Measurements from ENCODE around the gene ZNF445.
"Not testable (repeated sequence)": the region's sequence is repeated elsewhere in the genome, so short reads cannot be mapped to it uniquely, and the experiment has no call there.

Gene ZNF445

DNA sequence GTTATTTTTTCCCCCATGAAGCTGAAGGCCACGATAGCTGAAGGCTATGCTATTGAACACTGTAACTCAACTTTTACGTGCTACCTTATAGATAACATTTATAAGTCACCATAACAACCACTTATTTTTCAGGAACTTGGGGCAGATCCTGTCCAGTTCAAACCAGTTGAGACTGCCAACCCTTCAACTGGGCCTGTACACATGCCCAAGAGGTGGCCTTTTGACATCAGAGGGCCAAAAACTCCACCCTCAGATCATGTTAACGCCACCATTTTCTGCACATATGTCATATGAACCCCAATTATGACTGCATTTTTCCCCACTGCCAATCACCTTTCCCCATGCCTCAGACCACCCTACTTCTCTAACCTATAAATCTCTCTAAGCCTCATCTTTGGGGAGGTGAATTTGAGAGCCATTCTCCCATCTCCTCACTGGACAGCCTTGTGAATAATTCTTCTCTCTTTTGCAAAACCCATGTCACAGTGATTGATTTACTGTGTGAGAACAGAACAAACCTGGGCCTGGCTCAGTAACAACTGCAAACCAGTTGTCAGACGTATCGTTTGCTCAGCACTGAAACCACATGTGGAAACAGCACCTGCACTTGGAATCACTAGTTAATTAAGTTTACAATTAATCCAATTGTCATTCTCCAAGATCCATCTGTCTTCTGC, 42.5 kb downstream of the ZNF445 start:
- no peak for DNase-seq (ENCODE audit: low read depth)

DNA sequence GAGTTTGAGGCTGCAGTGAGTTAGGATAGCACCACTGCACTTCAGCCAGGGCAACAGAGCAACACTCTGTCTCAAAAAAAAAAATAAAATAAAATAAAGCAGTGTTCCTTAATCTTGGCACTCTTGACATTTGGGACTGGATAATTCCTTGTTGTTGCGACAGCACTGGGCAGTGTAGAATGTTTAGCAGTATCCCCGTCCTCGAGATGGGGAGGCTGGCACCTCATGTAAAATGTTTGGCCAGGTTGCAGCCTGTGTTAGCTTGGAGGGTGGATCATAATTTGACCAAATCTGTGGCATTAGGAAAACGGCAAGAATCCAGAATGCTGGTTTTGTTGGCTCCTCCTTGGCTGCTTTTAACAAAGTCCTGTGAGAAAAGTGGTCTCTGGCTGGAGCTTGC, 47.0 kb downstream of the ZNF445 start:
- DNase-seq (ENCODE audit: low read depth): no peak

- DNase-seq (ENCODE audit: low read depth): no peak
Measured at GRCh38 chr3:44429459-44429858, 48.0 kb downstream of the ZNF445 start.

- no peak for DNase-seq (ENCODE audit: low read depth)
Measured at GRCh38 chr3:44428910-44429309, 48.6 kb downstream of the ZNF445 start.

DNA sequence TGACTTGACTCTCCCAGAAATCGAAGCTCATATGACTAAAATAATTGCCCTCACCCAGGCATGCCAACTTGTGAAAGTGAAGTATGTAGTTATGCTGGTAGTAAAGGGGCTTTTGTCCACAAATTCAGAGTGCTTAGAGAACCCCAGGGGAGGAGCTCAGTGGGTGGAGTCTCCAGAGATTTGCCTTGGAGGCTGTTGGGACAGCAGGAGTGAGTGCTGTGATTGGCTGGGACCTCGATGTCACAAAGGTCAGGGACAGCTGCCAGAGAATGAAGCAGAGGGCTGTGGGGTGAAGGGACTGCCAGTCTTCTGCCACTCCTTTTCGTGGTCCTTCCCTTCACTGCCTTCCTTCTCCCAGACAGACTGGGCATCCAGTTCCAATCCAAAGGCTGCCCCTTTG, 49.8 kb downstream of the ZNF445 start:
- DNase-seq (ENCODE audit: low read depth): no peak

DNA sequence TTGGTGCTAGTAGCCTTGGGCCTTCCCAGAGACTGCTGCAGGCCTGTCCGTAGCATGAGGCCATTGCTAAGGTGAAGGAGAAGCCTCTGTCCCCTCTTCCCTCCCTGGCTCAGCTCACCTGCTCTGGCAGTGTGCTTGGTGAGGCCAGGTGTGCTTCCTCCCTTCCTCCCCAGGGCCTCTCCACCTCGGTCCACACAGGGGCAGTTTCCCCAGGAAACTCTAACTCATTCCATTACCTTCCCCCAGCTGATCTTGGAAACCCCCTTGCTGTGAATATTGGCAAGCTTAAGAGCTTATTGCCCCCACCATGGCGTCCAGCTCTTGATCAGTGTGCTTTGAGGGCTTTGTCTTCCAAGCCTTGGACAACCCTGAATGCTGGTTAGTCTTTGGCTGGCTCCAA, 52.7 kb downstream of the ZNF445 start:
- no peak for DNase-seq (ENCODE audit: low read depth)

DNA sequence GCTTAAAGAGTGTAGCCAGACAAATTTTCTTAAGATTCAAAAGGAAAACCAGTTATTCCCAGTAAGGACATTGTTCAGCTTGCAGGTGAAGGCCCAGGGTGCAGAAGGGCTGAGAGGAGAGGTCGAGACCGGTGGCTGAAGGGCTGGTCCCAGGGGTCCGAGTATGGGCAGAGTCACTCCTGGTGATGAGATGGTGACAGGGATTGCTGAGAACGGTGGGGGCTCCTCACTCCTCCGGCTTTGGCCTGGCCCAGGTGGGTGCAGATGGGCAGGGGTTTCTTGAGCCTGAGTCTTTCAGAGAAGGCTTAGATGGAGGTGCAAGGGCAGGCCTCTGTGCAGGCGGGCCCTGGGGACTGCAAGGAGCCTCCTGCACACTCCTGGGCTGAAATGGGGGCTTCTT, 56.2 kb downstream of the ZNF445 start:
- DNase-seq (ENCODE audit: low read depth): no peak

DNA sequence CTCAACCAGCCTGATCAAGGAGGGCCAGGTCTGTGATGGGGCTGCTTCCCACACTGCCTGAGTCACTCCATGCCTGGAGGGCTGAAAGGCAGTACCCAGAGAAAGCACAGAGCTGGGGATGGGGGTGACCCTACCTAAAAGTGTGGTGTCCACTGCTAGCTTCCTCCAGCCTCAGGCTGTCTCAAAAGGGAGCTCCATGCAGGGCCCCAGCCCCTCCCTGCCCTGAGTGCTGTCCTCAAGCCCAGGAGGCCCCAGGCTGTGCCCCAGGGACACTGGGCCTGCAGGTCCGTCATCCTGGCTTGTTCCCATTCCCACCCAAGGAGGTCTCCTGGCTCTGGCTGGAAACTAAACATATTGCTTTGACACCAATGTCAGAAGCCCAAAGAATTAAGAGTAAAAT, 56.8 kb downstream of the ZNF445 start:
- DNase-seq (ENCODE audit: low read depth): no peak

DNA sequence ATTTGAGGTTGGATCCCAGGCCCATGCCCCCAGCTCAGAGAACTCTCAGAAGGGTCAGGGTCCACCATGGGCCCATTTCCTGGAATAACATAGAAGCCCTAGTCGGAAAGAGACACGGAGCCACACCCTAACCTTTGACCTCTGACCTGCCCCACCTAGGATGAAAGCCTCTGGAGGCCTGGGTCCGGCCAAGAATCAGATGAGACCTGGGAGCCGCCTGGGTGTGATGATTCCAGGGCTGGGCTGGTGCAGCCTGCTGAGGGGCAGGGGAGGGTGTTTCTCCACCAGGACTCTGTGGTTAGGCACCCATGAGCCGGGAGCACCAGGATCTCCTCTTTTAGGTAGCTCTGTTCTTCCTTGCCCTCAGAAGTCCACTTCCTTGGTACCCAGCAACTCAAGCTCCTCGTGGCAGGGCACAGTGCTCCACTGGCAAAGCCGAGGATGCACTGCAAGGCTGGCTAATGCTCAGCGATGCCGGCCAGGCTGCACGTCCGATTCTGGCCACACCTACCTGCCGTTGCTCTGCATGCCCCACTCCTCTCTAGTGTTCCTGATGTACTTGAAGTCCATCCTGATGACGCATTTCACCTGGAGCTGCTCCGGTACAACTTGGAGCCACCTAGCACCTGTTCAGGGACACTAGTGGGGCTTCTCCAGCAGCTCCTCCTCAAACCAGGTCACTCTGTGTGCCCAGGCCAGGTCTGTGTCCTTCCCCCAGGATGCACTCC, 57.4 kb downstream of the ZNF445 start:
- DNase-seq (ENCODE audit: low read depth): no peak

DNA sequence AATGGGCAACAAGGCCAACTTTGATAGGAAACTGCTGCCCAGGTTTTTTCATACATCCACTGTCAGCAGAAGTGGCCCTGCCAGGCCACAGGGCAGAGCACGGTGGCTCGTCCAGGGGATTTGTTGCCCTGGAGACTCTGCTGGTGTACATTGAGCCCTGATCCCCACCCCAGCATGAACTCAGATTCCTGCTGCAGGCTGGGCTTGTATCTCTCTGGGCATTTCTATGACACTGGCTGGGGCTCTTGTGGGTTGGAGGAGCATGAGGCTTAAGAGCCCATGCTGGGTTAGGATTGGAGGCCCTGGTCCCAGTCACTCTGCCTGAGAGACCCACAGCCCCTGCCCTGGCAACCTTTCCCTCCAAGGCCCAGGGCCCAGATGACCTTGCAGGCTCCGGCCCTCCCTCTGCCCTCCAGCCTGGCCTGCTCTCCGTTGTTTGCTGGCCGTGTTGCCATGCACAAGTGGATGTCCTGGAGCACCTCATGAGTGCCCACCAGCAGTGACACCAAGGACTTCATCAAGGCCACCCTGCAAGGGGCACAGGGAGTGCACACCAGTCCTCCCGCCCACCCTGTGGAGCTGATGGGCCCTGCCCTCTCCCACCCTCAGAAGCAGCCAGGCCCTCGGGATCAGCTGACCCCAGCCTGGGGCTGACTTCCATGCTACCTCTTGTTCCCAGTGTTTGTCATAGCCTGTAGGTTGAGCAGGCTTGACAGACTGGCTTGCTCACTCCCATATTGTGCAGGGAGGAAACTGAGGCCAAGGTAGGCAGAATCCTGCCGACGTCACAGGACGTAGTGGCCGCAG, 58.2 kb downstream of the ZNF445 start:
- DNase-seq (ENCODE audit: low read depth): no peak

GRCh38 chr3:44418549-44418948, 58.9 kb downstream of the ZNF445 start:
- no peak for DNase-seq (ENCODE audit: low read depth)

DNA sequence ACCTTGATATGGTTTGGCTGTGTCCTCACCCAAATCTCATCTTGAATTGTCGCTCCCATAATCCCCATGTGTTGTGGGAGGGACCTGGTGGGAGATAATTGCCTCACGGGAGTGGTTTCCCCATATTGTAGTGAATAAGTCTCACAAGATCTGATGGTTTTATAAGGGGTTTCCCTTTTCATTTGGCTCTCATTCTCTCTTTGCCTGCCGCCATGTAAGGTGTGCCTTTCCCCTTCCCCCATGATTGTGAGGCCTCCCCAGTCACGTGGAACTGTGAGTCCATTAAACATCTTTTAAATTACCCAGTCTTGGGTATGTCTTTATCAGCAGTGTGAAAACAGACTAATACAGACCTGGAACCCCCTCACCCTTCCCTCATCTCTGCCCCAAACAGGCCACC, 59.4 kb downstream of the ZNF445 start:
- DNase-seq (ENCODE audit: low read depth): not testable (repeated sequence)

DNA sequence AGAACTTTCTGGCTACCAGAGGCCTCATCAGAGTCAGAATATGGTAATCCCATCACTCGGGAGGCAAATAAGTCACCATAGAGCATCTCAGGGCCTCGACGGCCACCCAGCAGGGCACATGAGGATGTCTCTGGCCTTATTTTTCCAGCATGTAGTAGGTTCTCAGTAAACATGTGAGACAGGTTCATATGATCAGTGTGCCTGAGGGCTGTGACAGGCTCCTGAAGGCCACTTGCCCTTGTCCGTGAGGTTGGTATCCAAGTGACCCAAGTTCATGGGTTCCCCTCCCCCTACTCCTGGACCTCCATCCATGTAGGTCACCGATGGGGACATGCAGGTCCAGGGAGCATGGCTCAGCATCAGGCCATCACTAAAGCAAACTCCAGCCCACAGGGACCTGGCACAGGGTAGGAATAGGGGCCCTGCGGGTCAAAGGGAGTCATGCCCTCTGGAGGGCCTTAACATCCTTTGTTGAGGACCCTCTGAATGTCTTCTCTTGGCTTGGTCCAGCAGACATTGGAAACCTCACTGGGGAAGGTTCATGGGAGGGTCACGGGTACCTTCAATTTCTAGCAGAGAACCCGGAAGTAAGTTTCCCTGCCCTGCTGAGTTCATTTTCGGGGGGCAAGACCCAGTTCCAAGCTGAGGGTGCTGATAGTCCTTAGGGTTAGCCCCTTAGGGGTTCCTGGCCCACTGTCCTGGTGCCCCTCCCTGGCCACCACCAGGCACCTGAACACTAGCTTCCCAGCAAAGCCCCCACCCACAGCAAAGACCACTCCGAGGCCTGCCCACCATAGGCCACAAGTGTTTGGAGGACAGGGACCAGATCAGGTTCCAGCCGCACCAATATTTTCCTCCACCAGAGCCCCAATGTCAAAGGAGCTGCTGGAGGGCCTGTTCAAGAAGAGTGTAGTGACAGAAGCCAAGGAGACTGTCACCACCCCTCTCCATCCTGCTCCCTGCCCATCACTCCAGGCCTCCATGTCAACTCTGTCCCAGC, 61.1 kb downstream of the ZNF445 start:
- DNase-seq (ENCODE audit: low read depth): no peak

DNA sequence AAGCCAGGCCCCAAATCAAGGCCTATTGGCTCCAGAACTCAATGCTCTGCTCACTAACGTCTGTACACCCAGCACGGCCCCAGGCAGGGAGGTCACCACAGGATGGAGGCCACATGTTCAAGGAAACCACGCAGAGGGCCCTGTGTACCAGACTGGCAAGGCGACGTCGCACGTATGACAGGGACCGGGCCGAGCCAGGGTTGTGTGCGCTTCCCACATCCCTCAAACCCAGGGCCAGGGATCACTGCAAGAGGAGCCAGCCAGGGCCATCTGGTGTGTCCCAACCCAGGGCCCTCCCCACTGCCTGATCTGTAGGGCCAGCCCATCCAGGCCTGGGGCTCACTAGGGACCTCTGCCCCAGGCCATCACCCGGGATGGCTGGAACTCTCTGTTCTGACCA, 62.0 kb downstream of the ZNF445 start:
- no peak for DNase-seq (ENCODE audit: low read depth)

DNA sequence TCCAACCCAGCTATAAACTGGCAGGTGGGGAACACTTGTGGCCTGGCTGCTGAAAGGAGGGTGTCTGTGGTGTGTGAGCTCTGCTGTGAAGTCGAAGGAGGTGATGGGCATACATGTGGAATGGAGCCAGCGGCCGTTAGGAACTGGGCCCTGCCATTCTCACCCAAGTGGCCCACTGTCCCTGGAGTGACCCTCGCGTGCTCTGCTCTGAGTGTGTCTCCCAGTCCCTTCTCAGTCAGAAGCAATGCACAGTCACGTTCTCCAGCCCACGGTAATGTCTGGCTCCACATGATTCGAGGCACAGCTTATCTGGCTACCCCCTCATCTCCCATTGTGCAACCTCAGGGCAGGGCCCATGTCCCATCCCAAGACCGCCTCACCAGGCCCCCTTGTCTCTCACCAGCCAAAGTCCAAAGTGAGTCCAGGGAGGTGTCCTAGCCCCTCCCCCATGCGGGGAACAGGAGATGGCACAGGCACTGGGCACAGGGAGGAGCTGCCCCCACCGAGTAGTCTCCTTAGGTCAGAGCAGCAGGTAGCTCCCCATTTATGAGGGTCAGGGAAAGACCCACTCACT, 62.9 kb downstream of the ZNF445 start:
- DNase-seq (ENCODE audit: low read depth): no peak

- no peak for DNase-seq (ENCODE audit: low read depth)
Measured at GRCh38 chr3:44412365-44412764, 65.1 kb downstream of the ZNF445 start.

- no peak for DNase-seq (ENCODE audit: low read depth)
Measured at GRCh38 chr3:44411031-44411645, 66.3 kb downstream of the ZNF445 start.

- DNase-seq (ENCODE audit: low read depth): no peak
Measured at GRCh38 chr3:44409640-44410410, 67.6 kb downstream of the ZNF445 start.

GRCh38 chr3:44402548-44402947, 74.9 kb downstream of the ZNF445 start:
- no peak for DNase-seq (ENCODE audit: low read depth)

DNA sequence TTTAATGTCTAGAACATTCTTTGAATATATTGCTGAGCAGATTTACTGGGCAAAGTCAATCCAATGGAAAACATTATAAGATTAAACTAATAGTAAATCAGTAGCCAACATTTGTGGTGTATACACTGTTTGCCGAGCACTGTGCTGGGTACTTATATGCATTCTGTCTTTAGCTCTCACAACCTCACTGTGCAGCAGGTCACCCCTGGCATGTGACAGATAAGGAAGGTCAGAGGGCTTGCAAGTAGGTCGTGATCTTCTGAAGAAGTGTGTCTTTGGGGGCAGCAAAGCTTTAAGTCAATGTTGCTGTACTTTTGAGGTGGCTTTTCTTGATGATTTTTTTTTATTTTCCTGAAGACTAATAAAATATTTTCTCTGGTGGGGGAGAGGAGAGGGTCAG, 76.7 kb downstream of the ZNF445 start:
- DNase-seq (ENCODE audit: low read depth): no peak

Measured in amniotic epithelial cell (primary cell).